ENCODE measurements around the gene NFATC2. TPM values are rescaled to one million over a fixed set of nuclear protein-coding genes. Genes with fewer than 3 reads are reported as not detected.

The NFATC2 gene
- polyA plus RNA-seq, 10 donors: 4.8 to 7.3 (median 6.8) TPM

- no peak for DNase-seq
Measured at GRCh38 chr20:51382111-51382985, 160.2 kb downstream of the NFATC2 start.

- DNase-seq: no peak
Measured at GRCh38 chr20:51381557-51381956, 161.0 kb downstream of the NFATC2 start.

- no peak for DNase-seq
Measured at GRCh38 chr20:51380401-51381385, 161.8 kb downstream of the NFATC2 start.

- DNase-seq: no peak
Measured at GRCh38 chr20:51379601-51380341, 162.7 kb downstream of the NFATC2 start.

GRCh38 chr20:51378171-51378928 lies 164.2 kb downstream of the NFATC2 start:
- no peak for DNase-seq

GRCh38 chr20:51377132-51377531 lies 165.4 kb downstream of the NFATC2 start:
- DNase-seq: no peak

- no peak for DNase-seq
Measured at GRCh38 chr20:51376111-51376510, 166.4 kb downstream of the NFATC2 start.

GRCh38 chr20:51375561-51375960 lies 167.0 kb downstream of the NFATC2 start:
- DNase-seq: no peak

GRCh38 chr20:51374961-51375360 lies 167.6 kb downstream of the NFATC2 start:
- no peak for DNase-seq

GRCh38 chr20:51374456-51374830 lies 168.1 kb downstream of the NFATC2 start:
- DNase-seq: peak in 1 of 3 donors; percentile 26

- peak in 1 of 3 donors; percentile 49 for DNase-seq
Measured at GRCh38 chr20:51373713-51374455, 168.6 kb downstream of the NFATC2 start.

GRCh38 chr20:51372966-51373365 lies 169.6 kb downstream of the NFATC2 start:
- no peak for DNase-seq

GRCh38 chr20:51372176-51372803 lies 170.2 kb downstream of the NFATC2 start:
- peak in 2 of 3 donors; percentile 61 to 80 for DNase-seq

GRCh38 chr20:51371720-51372119 lies 170.8 kb downstream of the NFATC2 start:
- no peak for DNase-seq

- DNase-seq: no peak
Measured at GRCh38 chr20:51369503-51369902, 173.0 kb downstream of the NFATC2 start.

GRCh38 chr20:51368461-51369211 lies 173.9 kb downstream of the NFATC2 start:
- DNase-seq: no peak

GRCh38 chr20:51366155-51366886 lies 176.2 kb downstream of the NFATC2 start:
- DNase-seq: peak in 2 of 3 donors; percentile 39 to 99

- DNase-seq: peak in 1 of 3 donors; percentile 90
Measured at GRCh38 chr20:51365670-51366069, 176.8 kb downstream of the NFATC2 start.
